Gastroesophageal sphincter (tissue), 4 donors: ENCODE data around the gene SPTB. TPM values are rescaled to one million over a fixed set of nuclear protein-coding genes. Genes with fewer than 3 reads are reported as not detected.

ENCODE experiments used
- ATAC-seq: fragments of 150-250 bp; one replicate; pipeline ENCODE4 v1.9.1; 2016; ENCODE audit warnings: mild to moderate bottlenecking, moderate library complexity
- H3K27ac ChIP-seq, 4 donors: fragments of 200-600 bp; sonication (generic) in 3 of 4; 1 replicate in 3 of 4; 2 replicates in 1 of 4; pipeline ENCODE4 v1.5.1; 2016 to 2019
- H3K27me3 ChIP-seq: fragments of 200-600 bp; sonication (generic); one replicate; pipeline ENCODE4 v1.5.1; 2019
- H3K36me3 ChIP-seq, 2 donors: fragments of 200-600 bp; sonication (generic); one replicate each; pipeline ENCODE4 v1.5.1; 2019; ENCODE audit warnings: control low read depth in 1 of 2
- H3K4me1 ChIP-seq, 3 donors: fragments of 200-600 bp; sonication (generic); 1 replicate in 2 of 3; 2 replicates in 1 of 3; pipeline ENCODE4 v1.5.1; 2016 to 2019; ENCODE audit warnings: control low read depth in 2 of 3
- H3K4me3 ChIP-seq, 2 donors: fragments of 200-600 bp; sonication (generic); one replicate each; pipeline ENCODE4 v1.5.1; 2019; ENCODE audit warnings: mild to moderate bottlenecking in 1 of 2, moderate library complexity in 1 of 2
- H3K9me3 ChIP-seq, 3 donors: fragments of 200-600 bp; sonication (generic); one replicate each; pipeline ENCODE4 v1.5.1; 2017 to 2019; ENCODE audit warnings: control low read depth in 2 of 3
- CTCF ChIP-seq, 4 experiments: fragments of 200-600 bp in 2 of 4; fragments of 450-650 bp in 2 of 4; sonication (generic) in 1 of 4; IDR thresholded peaks; one replicate each; pipeline ENCODE4 v1.5.1; 2017 to 2019; ENCODE audit warnings: antibody characterized with exemption in 4 of 4, mild to moderate bottlenecking in 2 of 4, moderate library complexity in 2 of 4
- EP300 ChIP-seq: sonication (generic); formaldehyde crosslinking; IDR thresholded peaks from one replicate; pipeline ENCODE4 v1.6.1; 2017; ENCODE audit warnings: antibody characterized with exemption, mild to moderate bottlenecking
- POLR2A ChIP-seq, 2 donors: fragments of 450-650 bp; IDR thresholded peaks; one replicate each; pipeline ENCODE4 v1.6.1; 2017; ENCODE audit warnings: antibody characterized with exemption in 2 of 2, mild to moderate bottlenecking in 2 of 2, moderate library complexity in 1 of 2
- POLR2AphosphoS5 ChIP-seq: sonication (generic); formaldehyde crosslinking; IDR thresholded peaks from one replicate; pipeline ENCODE4 v1.6.1; 2017; ENCODE audit warnings: antibody characterized with exemption
- WGBS, 2 donors: methylation state at CpG; one replicate each; pipeline ENCODE4 v1.1.5; 2018; ENCODE audit warnings: low coverage in 1 of 2; 5-methylcytosine and 5-hydroxymethylcytosine counted together
- total RNA-seq, 4 donors: library from RNA; depleted of rRNA; stranded (reverse); fragments of >200 nt; gene quantifications; one replicate each; pipeline ENCODE4 v1.1.0, GENCODE V29; 2016

The SPTB gene
- total RNA-seq, 4 donors from 2014 or later: 0.62 to 3.1 (median 1.0) TPM

- H3K36me3 ChIP-seq: peaks cover 0 to 55% of the 10 kb centered on the region in 2 donors
- H3K27ac ChIP-seq: no peak overlapping the region
- peaks cover 0 to 23% (median 6%) of the 10 kb centered on the region in 3 donors for H3K4me1 ChIP-seq
- H3K9me3 ChIP-seq: no peaks in the 10 kb centered on the region
- H3K4me3 ChIP-seq: no peak overlapping the region
- H3K27me3 ChIP-seq: no peaks in the 10 kb centered on the region
- 73% methylated on average over 3 of the region's 6 CpGs; no CpG with 5 or more reads in 1 of the 2 donors for WGBS, 2 donors
- TF ChIP-seq CTCF (IDR thresholded peaks at IDR 0.05) (no peak), EP300 (no peak), POLR2AphosphoS5 (no peak), POLR2A (IDR thresholded peaks at IDR 0.05) (no peak)
- no peak for ATAC-seq
Observed at GRCh38 chr14:64748521-64748920, 131.2 kb downstream of the SPTB start.

GRCh38 chr14:64747327-64747726 is 132.4 kb downstream of the SPTB start:
- ATAC-seq: no peak
- 71 to 75% methylated on average over 2 to 4 of the region's 5 CpGs for WGBS, 2 donors
- no peak overlapping the region for H3K4me3 ChIP-seq
- no peak overlapping the region for H3K27ac ChIP-seq
- H3K9me3 ChIP-seq: no peaks in the 10 kb centered on the region
- TF ChIP-seq EP300 (no peak), CTCF (IDR thresholded peaks at IDR 0.05) (no peak), POLR2A (IDR thresholded peaks at IDR 0.05) (no peak), POLR2AphosphoS5 (no peak)
- peaks cover 0 to 23% (median 6%) of the 10 kb centered on the region in 3 donors for H3K4me1 ChIP-seq
- H3K36me3 ChIP-seq: peaks cover 0 to 67% of the 10 kb centered on the region in 2 donors
- H3K27me3 ChIP-seq: no peaks in the 10 kb centered on the region

GRCh38 chr14:64746298-64747250 is 133.1 kb downstream of the SPTB start:
- ATAC-seq: no peak
- peak overlapping the region in 2 of 4 donors; percentile 40 to 59 for H3K27ac ChIP-seq
- TF ChIP-seq CTCF (IDR thresholded peaks at IDR 0.05) (no peak), EP300 (no peak), POLR2A (IDR thresholded peaks at IDR 0.05) (no peak)
- no peak overlapping the region for H3K4me3 ChIP-seq
- H3K4me1 ChIP-seq: peaks cover 0 to 23% (median 6%) of the 10 kb centered on the region in 3 donors
- no peaks in the 10 kb centered on the region for H3K27me3 ChIP-seq
- H3K36me3 ChIP-seq: peaks cover 0 to 74% of the 10 kb centered on the region in 2 donors
- WGBS, 2 donors: 13 to 46% methylated on average over 1 to 11 of the region's 12 CpGs
- H3K9me3 ChIP-seq: no peaks in the 10 kb centered on the region

- H3K36me3 ChIP-seq: peaks cover 0 to 84% of the 10 kb centered on the region in 2 donors
- WGBS, 2 donors: 28 to 60% methylated on average over 2 to 5 of the region's 8 CpGs
- H3K27ac ChIP-seq: peak overlapping the region in 3 of 4 donors; percentile 40 to 59 (median 48)
- H3K27me3 ChIP-seq: no peaks in the 10 kb centered on the region
- ATAC-seq: peak; percentile 46
- peaks cover 0 to 23% (median 6%) of the 10 kb centered on the region in 3 donors for H3K4me1 ChIP-seq
- TF ChIP-seq CTCF (IDR thresholded peaks at IDR 0.05): peak in 3 of 4 experiments; percentile 41 to 54 (median 42)
- no peak for TF ChIP-seq POLR2AphosphoS5
- H3K4me3 ChIP-seq: no peak overlapping the region
- H3K9me3 ChIP-seq: no peaks in the 10 kb centered on the region
Observed at GRCh38 chr14:64745511-64746091, 134.1 kb downstream of the SPTB start.
